GM12892 (cell line): Measurements from ENCODE around the gene TMEM121.

Experiments used
- POLR2A ChIP-seq: IDR thresholded peaks from 2 replicates; pipeline ENCODE4 v1.6.1; 2011; ENCODE audit warnings: low read depth, low read length, control low read depth
- POLR2AphosphoS5 ChIP-seq: IDR thresholded peaks from 2 replicates; pipeline ENCODE4 v1.6.1; 2011; ENCODE audit warnings: low read depth, low read length, control low read depth
- TAF1 ChIP-seq: IDR thresholded peaks from 2 replicates; pipeline ENCODE4 v1.6.1; 2011; ENCODE audit warnings: low read depth, mild to moderate bottlenecking, control low read depth, low read length, borderline replicate concordance

DNA sequence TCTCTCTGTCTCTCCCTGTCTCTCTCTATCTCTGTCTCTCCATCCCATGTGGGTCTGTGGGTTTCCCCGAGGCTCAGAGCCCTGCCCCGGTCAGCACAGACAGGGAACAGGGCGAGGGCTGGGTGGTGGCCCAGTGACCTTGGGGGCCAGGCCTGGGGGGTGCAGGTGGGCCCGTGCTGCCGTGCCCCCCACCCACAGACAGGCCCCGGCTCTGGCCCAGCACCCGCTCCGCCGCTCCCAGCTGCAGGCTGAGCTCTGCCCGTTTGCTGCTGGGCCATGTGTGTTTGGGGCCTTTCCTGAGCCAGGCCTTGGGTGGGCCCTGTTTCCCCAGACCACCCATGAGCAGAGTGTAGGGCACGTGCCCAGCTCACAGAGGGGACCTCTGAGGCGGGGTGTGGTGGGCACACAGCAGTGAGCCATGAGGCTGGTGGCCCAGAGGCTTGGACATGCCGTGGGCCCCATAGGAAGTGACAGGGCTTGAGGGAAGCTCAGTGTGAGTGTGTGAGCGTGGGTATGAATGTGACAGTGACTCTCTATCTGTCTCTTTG, 51.0 kb downstream of the TMEM121 start:
- TF ChIP-seq POLR2A (peak; percentile 52; the same call in 1 of the 2 replicates), POLR2AphosphoS5 (peak; percentile 55; the same call in 1 of the 2 replicates), TAF1 (no peak)
